ENCODE measurements around the gene ETV1. TPM values are rescaled to one million over a fixed set of nuclear protein-coding genes. Genes with fewer than 3 reads are reported as not detected.

ETV1 gene
- total and polyA plus RNA-seq, 2 of the 4 experiments (the other 2 are of a cell fraction) = 8.6 to 21.1 TPM

GRCh38 chr7:13878154-13878553, 111.3 kb downstream of the ETV1 start:
- H3K23ac ChIP-seq (ENCODE audit: low read depth, low read length) = no peak overlapping the region
- no peak overlapping the region for H3K9ac ChIP-seq (ENCODE audit: low read depth, low read length)
- H4K8ac ChIP-seq (ENCODE audit: low read depth in 2 of 2, low read length in 2 of 2) = no peak overlapping the region
- TF ChIP-seq RAD21 (IDR thresholded peaks at IDR 0.05; ENCODE audit: low read length) (no peak), FOS (IDR thresholded peaks at IDR 0.05; ENCODE audit: low read depth, low read length) (no peak), MXI1 (IDR thresholded peaks at IDR 0.05; ENCODE audit: borderline replicate concordance, low read depth, low read length) (no peak), MAFK (IDR thresholded peaks at IDR 0.05; ENCODE audit: low read depth, low read length) (no peak), RCOR1 (IDR thresholded peaks at IDR 0.05; ENCODE audit: insufficient replicate concordance, low read length) (no peak), CTCF (conservative IDR thresholded peaks at IDR 0.05; ENCODE audit: low read depth, low read length) (no peak), USF2 (IDR thresholded peaks at IDR 0.05; ENCODE audit: low read depth, low read length) (no peak)
- no peak overlapping the region for H2AK5ac ChIP-seq (ENCODE audit: low read depth, low read length)
- H3K79me1 ChIP-seq (ENCODE audit: low read depth in 1 of 2, low read length in 2 of 2) = no peaks in the 10 kb centered on the region
- no peaks in the 10 kb centered on the region for H3K36me3 ChIP-seq (ENCODE audit: control insufficient read depth, insufficient read depth, low read length)
- dilution Hi-C loops (cut with HindIII; ENCODE audit: low sequenced_read_pairs, unreplicated experiment) = no loop called here
- no peak overlapping the region for H3K14ac ChIP-seq (replicated peaks; ENCODE audit: low read depth, low read length)
- peaks cover 3% of the 10 kb centered on the region for H3K9me1 ChIP-seq (ENCODE audit: insufficient read depth, low read length)
- H2BK120ac ChIP-seq (ENCODE audit: low read depth, low read length) = no peak overlapping the region
- H3K4me2 ChIP-seq (ENCODE audit: low read depth, low read length) = no peak overlapping the region
- in situ Hi-C loops (cut with MboI; ENCODE audit: low sequenced_read_pairs) = no loop called here
- no peak overlapping the region for H3K27ac ChIP-seq (ENCODE audit: insufficient read depth, low read length)
- H2BK20ac ChIP-seq (ENCODE audit: low read depth, low read length) = no peak overlapping the region; the same call in 1 of the 2 replicates
- intact Hi-C loops (cut with micrococcal nuclease) = no loop called here
- CTCF ChIA-PET = no interaction called here
- H3K4ac ChIP-seq (ENCODE audit: low read depth, low read length) = no peak overlapping the region
- H3K9me3 ChIP-seq (ENCODE audit: control insufficient read depth, insufficient read depth, low read length) = no peaks in the 10 kb centered on the region
- DNase-seq (no peak), ATAC-seq (ENCODE audit: low read depth) (no peak)
- no peak overlapping the region for H2AFZ ChIP-seq (replicated peaks; ENCODE audit: low read length, poor library complexity)
- BruUV-seq (replicated peaks) = no TSS peak
- peaks cover 3% of the 10 kb centered on the region for H3K4me1 ChIP-seq (ENCODE audit: control insufficient read depth, insufficient read depth, low read length)
- no peaks in the 10 kb centered on the region for H4K20me1 ChIP-seq (ENCODE audit: insufficient read depth, low read length)
- H3K18ac ChIP-seq (ENCODE audit: low read depth, low read length) = no peak overlapping the region
- no peak overlapping the region for H2BK5ac ChIP-seq (ENCODE audit: low read depth, low read length, poor library complexity, severe bottlenecking)
- POLR2A ChIA-PET (ENCODE audit: unreplicated experiment) = no interaction called here
- H4K5ac ChIP-seq (ENCODE audit: low read depth, low read length) = no peak overlapping the region
- H3K4me3 ChIP-seq (ENCODE audit: insufficient read depth, low read depth, low read length) = no peak overlapping the region
- no peak overlapping the region for H3K56ac ChIP-seq (ENCODE audit: extremely low read depth, insufficient read depth, low read length)
- H2AK9ac ChIP-seq (replicated peaks; ENCODE audit: low read depth, low read length, poor library complexity) = no peak overlapping the region
- H4K91ac ChIP-seq (ENCODE audit: insufficient read depth, low read depth, low read length) = no peak overlapping the region
- H2BK15ac ChIP-seq (ENCODE audit: low read depth, low read length) = no peak overlapping the region
- no peaks in the 10 kb centered on the region for H3K27me3 ChIP-seq (ENCODE audit: control insufficient read depth, insufficient read depth, low read length)
